GM10248 (cell line): ENCODE data around the gene JMJD1C.
A peak's percentile ranks its signal among the peaks of the same experiment; 100 is the strongest.

Source experiments
- CTCF ChIA-PET: fragments of 300-600 bp; sonication (Branson Sonifier 250); formaldehyde crosslinking; extraction: SDS; loops from one replicate; lab custom pipeline; 2021; ENCODE audit warnings: antibody characterized with exemption; lab: Yijun Ruan, JAX
- POLR2A ChIA-PET: fragments of 350-650 bp; sonication (Branson Sonifier 250); formaldehyde crosslinking; extraction: SDS; loops from one replicate; lab custom pipeline; 2020; ENCODE audit warnings: antibody characterized with exemption; lab: Yijun Ruan, JAX
- DNase-seq: peaks from one replicate; pipeline ENCODE4 v3.0.0; 2012; ENCODE audit errors: extremely low spot score
- CTCF ChIP-seq: IDR thresholded peaks from 2 replicates; pipeline ENCODE4 v1.5.1; 2012; ENCODE audit warnings: mild to moderate bottlenecking, low read depth; ENCODE audit errors: extremely low read depth, missing control alignments, control extremely low read depth

Gene JMJD1C

GRCh38 chr10:63281967-63282366, 183.8 kb downstream of the JMJD1C start:
- no peak for DNase-seq
- ChIA-PET CTCF (no interaction called here), POLR2A (no interaction called here)
- TF ChIP-seq CTCF = no peak

GRCh38 chr10:63280386-63280785, 185.4 kb downstream of the JMJD1C start:
- ChIA-PET CTCF (no interaction called here), POLR2A (no interaction called here)
- TF ChIP-seq CTCF = no peak
- no peak for DNase-seq

- ChIA-PET POLR2A (no interaction called here), CTCF (interaction anchor here (9.4 kb wide), 1 partner anchor 11 kb away, joined by 54 read pairs; no protein-coding TSS in a partner anchor)
- no peak for DNase-seq
- no peak for TF ChIP-seq CTCF
Observed at GRCh38 chr10:63275094-63275493, 190.7 kb downstream of the JMJD1C start.

- ChIA-PET POLR2A (no interaction called here), CTCF (interaction anchor here (0.6 to 9.4 kb wide), 3 partner anchors 11 to 48 kb away, joined by 3 to 54 read pairs (median 3); no protein-coding TSS in a partner anchor)
- no peak for DNase-seq
- TF ChIP-seq CTCF = no peak
Observed at GRCh38 chr10:63273577-63273976, 192.2 kb downstream of the JMJD1C start.

GRCh38 chr10:63268798-63269503, 196.8 kb downstream of the JMJD1C start:
- CTCF ChIA-PET = interaction anchor here (1.0 to 2.9 kb wide), 13 partner anchors 9 to 451 kb away, joined by 3 to 7 read pairs (median 4); no protein-coding TSS in a partner anchor
- no peak for TF ChIP-seq CTCF
- POLR2A ChIA-PET = interaction anchor here (0.7 to 1.6 kb wide), 6 partner anchors 11 to 360 kb away, joined by 3 to 8 read pairs (median 4); no protein-coding TSS in a partner anchor
- DNase-seq = peak; percentile 68

GRCh38 chr10:63268149-63268797, 197.5 kb downstream of the JMJD1C start:
- POLR2A ChIA-PET = interaction anchor here (0.6 to 1.6 kb wide), 8 partner anchors 8 to 439 kb away, joined by 3 to 8 read pairs (median 4); no protein-coding TSS in a partner anchor
- CTCF ChIA-PET = interaction anchor here (0.7 to 2.9 kb wide), 12 partner anchors 11 to 452 kb away, joined by 3 to 7 read pairs (median 3); no protein-coding TSS in a partner anchor
- DNase-seq = no peak
- no peak for TF ChIP-seq CTCF
